COLO668 (cell line): ENCODE data around the gene ADGRL3.

Experiments
- DNase-seq: peaks from one replicate; lab custom pipeline; 2025; ENCODE audit not compliant: unreplicated experiment; lab: John Stamatoyannopoulos, UW

Gene ADGRL3

GRCh38 chr4:62030958-62031357, 830.8 kb downstream of the ADGRL3 start:
- DNase-seq: no peak

- no peak for DNase-seq
Measured at GRCh38 chr4:62037571-62037970, 837.4 kb downstream of the ADGRL3 start.

- DNase-seq: no peak
Measured at GRCh38 chr4:62051332-62051731, 851.2 kb downstream of the ADGRL3 start.

GRCh38 chr4:62053974-62054373, 853.8 kb downstream of the ADGRL3 start:
- DNase-seq: no peak

- no peak for DNase-seq
Measured at GRCh38 chr4:62057031-62057430, 856.9 kb downstream of the ADGRL3 start.

- DNase-seq: no peak
Measured at GRCh38 chr4:62058571-62058970, 858.4 kb downstream of the ADGRL3 start.

GRCh38 chr4:62070291-62070852, 870.2 kb downstream of the ADGRL3 start:
- no peak for DNase-seq

- no peak for DNase-seq
Measured at GRCh38 chr4:62075089-62075488, 875.0 kb downstream of the ADGRL3 start.

GRCh38 chr4:62075521-62075920, 875.4 kb downstream of the ADGRL3 start:
- no peak for DNase-seq

- DNase-seq: no peak
Measured at GRCh38 chr4:62077406-62077805, 877.3 kb downstream of the ADGRL3 start.

GRCh38 chr4:62080431-62080830, 880.3 kb downstream of the ADGRL3 start:
- no peak for DNase-seq

GRCh38 chr4:62087706-62088105, 887.6 kb downstream of the ADGRL3 start:
- no peak for DNase-seq

- DNase-seq: no peak
Measured at GRCh38 chr4:62093735-62094134, 893.6 kb downstream of the ADGRL3 start.

GRCh38 chr4:62096881-62097280, 896.8 kb downstream of the ADGRL3 start:
- no peak for DNase-seq

GRCh38 chr4:62115216-62115615, 915.1 kb downstream of the ADGRL3 start:
- no peak for DNase-seq

- DNase-seq: no peak
Measured at GRCh38 chr4:62117886-62118285, 917.8 kb downstream of the ADGRL3 start.

- DNase-seq: no peak
Measured at GRCh38 chr4:62118558-62118957, 918.4 kb downstream of the ADGRL3 start.

- no peak for DNase-seq
Measured at GRCh38 chr4:62119195-62119594, 919.1 kb downstream of the ADGRL3 start.

GRCh38 chr4:62126064-62126732, 926.1 kb downstream of the ADGRL3 start:
- DNase-seq: no peak
